ENCODE data around the gene RTN1. TPM values are rescaled to one million over a fixed set of nuclear protein-coding genes. Genes with fewer than 3 reads are reported as not detected.

RTN1 gene
- total and polyA plus RNA-seq, 2 of the 8 experiments (the other 6 are each of a cell fraction or from before 2014, with no cell fraction given): 2.8 to 4.9 TPM

DNA sequence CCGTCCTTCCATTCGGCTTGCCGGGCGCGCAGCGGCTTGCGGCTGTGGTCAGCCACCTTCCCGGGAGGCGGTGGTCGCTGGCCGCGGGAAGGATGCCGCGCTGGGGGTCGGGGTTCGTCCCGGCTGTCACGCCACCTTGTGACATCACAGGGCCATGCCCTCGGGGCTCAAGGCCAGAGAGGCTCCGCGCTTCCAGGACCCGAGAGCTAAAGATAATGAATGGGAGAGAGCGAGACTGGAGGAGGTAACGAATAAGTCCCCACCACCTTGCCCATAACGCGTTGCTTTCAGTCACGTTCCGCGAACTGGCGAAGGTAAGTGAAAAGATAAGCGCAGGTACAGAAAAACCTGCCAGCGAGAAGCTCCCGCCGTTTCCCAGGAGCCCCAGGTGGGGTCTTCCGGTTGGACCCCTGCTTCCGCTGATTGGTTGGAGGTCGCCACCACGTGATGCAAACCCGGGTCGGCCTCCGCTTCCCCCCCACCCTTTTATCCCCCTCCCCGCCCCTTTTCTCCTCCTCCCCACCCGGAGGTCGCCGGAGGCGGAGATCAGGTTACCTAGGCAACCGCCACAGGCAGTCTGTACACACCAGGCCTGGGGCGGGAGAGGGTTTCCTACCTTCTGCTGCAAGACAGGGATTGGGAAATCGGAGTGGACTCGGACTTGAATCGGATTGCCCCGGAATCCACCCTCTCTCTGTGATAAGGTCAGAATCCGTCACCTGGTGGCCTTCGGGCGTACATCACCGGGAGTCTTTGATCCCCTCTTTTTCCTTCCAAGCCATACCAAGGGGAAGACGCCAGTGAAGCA is 49.2 kb upstream of the RTN1 start, which contains the start of gene LRRC9:
Gene LRRC9 (plus strand): TSS at position 575 of the 808 bp plus-strand sequence.
- Histone ChIP-seq H3K4ac (replicated peaks; ENCODE audit: insufficient read length, low read depth, low read length) (no peak within 1 kb of the TSS), H3K9me3 (ENCODE audit: insufficient read depth in 2 of 2, low read depth in 1 of 2, low read length in 1 of 2) (no peaks in the 10 kb centered on the region), H3K4me1 (replicated peaks in 1 of 4; ENCODE audit: control insufficient read depth in 3 of 4, insufficient read depth in 4 of 4, low read length in 3 of 4) (peaks cover 0 to 4% (median 1%) of the 10 kb centered on the region in 4 experiments; a peak in 3 of 7 replicates), H4K8ac (ENCODE audit: extremely low read depth, insufficient read depth, low read length) (peak within 1 kb of the TSS; percentile 84), H4K5ac (ENCODE audit: insufficient read length, low read depth, low read length) (peak within 1 kb of the TSS; percentile 84), H3K79me2 (ENCODE audit: control insufficient read depth in 1 of 2, insufficient read depth in 2 of 2, low read length in 2 of 2) (no peaks in the 10 kb centered on the region), H4K20me1 (replicated peaks in 1 of 2; ENCODE audit: control insufficient read depth in 1 of 2, insufficient read depth in 2 of 2, low read length in 2 of 2) (no peaks in the 10 kb centered on the region), H3K4me3 (ENCODE audit: extremely low read depth in 1 of 4, insufficient read depth in 2 of 4, low read depth in 3 of 4, low read length in 4 of 4) (peak within 1 kb of the TSS; percentile 67 to 87 (median 80)), H2BK12ac (ENCODE audit: low read depth, low read length) (peak within 1 kb of the TSS; percentile 97; the same call in 1 of the 2 replicates), H2AK5ac (ENCODE audit: low read depth, low read length) (no peak within 1 kb of the TSS), H3K9ac (replicated peaks in 1 of 4; ENCODE audit: extremely low read depth in 1 of 4, low read depth in 3 of 4, low read length in 3 of 4) (peak within 1 kb of the TSS; percentile 62 to 98 (median 70)), H3K27me3 (replicated peaks in 1 of 4; ENCODE audit: control insufficient read depth in 3 of 4, extremely low read depth in 1 of 4, insufficient read depth in 3 of 4, low read length in 3 of 4) (no peaks in the 10 kb centered on the region), H2AFZ (ENCODE audit: low read length) (peak within 1 kb of the TSS; percentile 99), H3K18ac (ENCODE audit: extremely low read depth, low read length) (peak within 1 kb of the TSS; percentile 100), H3K56ac (replicated peaks; ENCODE audit: insufficient read length, low read depth, low read length) (peak within 1 kb of the TSS; percentile 27), H2BK15ac (ENCODE audit: low read length) (0 out of 2 replicates have a peak within 1 kb of the TSS, but pooled peaks have one; percentile 19), H3K4me2 (ENCODE audit: insufficient read depth in 1 of 2, low read depth in 2 of 2, low read length in 2 of 2) (peak within 1 kb of the TSS; percentile 89 to 98), H3K23ac (ENCODE audit: insufficient read length) (no peak within 1 kb of the TSS), H2BK20ac (ENCODE audit: low read length) (no peak within 1 kb of the TSS), H2BK5ac (ENCODE audit: low read depth, low read length) (peak within 1 kb of the TSS; percentile 98), H3K23me2 (ENCODE audit: low read depth, low read length) (peaks cover 6% of the 10 kb centered on the region), H3K27ac (ENCODE audit: low read depth, low read length) (peak within 1 kb of the TSS; percentile 84), H3K14ac (ENCODE audit: insufficient read length) (no peak within 1 kb of the TSS), H3K79me1 (ENCODE audit: low read depth, low read length) (no peaks in the 10 kb centered on the region), H4K91ac (replicated peaks; ENCODE audit: insufficient read length, low read length) (no peak within 1 kb of the TSS), H3K36me3 (ENCODE audit: control insufficient read depth in 2 of 4, insufficient read depth in 4 of 4, low read length in 3 of 4) (no peaks in the 10 kb centered on the region), H2BK120ac (replicated peaks; ENCODE audit: low read depth, low read length) (no peak within 1 kb of the TSS)
- CTCF ChIA-PET (ENCODE audit: partially characterized antibody): interaction anchor here (0.6 to 1.0 kb wide), 4 partner anchors 22 to 287 kb away, joined by 3 read pairs; no protein-coding TSS in a partner anchor
- FAIRE-seq: peak; percentile 50
- POLR2A ChIA-PET (ENCODE audit: partially characterized antibody): interaction anchor here (0.7 kb wide), 2 partner anchors 342 to 1004 kb away, joined by 3 read pairs; no protein-coding TSS in a partner anchor
- DNase-seq (ENCODE audit: low read depth in 1 of 2, low spot score in 2 of 2): peak; percentile 88 to 89
- WGBS, 2 experiments (ENCODE audit: extremely low coverage in 1 of 2, insufficient coverage in 1 of 2, insufficient read length in 1 of 2, insufficient replicate concordance in 2 of 2, low coverage in 1 of 2, low lambda C conversion rate in 2 of 2, missing lambda C conversion rate in 1 of 2): 2% methylated on average over 39 of the region's 57 CpGs; no CpG with 5 or more reads in 1 of the 2 experiments
- TF ChIP-seq TAF1 (IDR thresholded peaks at IDR 0.05; ENCODE audit: low read depth, low read length): peak; percentile 58; the same call in 1 of the 2 replicates
- no peak for TF ChIP-seq MAFK (IDR thresholded peaks at IDR 0.05; ENCODE audit: low read depth, low read length)
- TF ChIP-seq, protein P1, sequence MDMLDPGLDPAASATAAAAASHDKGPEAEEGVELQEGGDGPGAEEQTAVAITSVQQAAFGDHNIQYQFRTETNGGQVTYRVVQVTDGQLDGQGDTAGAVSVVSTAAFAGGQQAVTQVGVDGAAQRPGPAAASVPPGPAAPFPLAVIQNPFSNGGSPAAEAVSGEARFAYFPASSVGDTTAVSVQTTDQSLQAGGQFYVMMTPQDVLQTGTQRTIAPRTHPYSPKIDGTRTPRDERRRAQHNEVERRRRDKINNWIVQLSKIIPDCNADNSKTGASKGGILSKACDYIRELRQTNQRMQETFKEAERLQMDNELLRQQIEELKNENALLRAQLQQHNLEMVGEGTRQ (IDR thresholded peaks at IDR 0.05; ENCODE audit: low read length): peak; percentile 90
- TF ChIP-seq KDM1A (IDR thresholded peaks at IDR 0.05; ENCODE audit: borderline replicate concordance, low read length): no peak
- TF ChIP-seq HDAC6 (IDR thresholded peaks at IDR 0.05; ENCODE audit: low read depth, low read length): no peak
- TF ChIP-seq RAD21 (IDR thresholded peaks at IDR 0.05 in 1 of 2, conservative IDR thresholded peaks at IDR 0.05 in 1 of 2; ENCODE audit: low read depth in 2 of 2, low read length in 2 of 2): 0 out of 4 replicates have a peak, but pooled peaks of 1 of the 2 experiments have one; percentile 2
- TF ChIP-seq EZH2 (IDR thresholded peaks at IDR 0.05; ENCODE audit: low read depth, low read length, severe bottlenecking): no peak
- no peak for TF ChIP-seq BACH1 (IDR thresholded peaks at IDR 0.05; ENCODE audit: low read length)
- no peak for TF ChIP-seq NANOG (IDR thresholded peaks at IDR 0.05; ENCODE audit: insufficient read depth, low read depth, low read length, poor library complexity, severe bottlenecking)
- peak; percentile 88 for TF ChIP-seq CEBPB (IDR thresholded peaks at IDR 0.05; ENCODE audit: low read depth, low read length)

Data from H1 (cell line).